H9 (cell line): ENCODE data around the gene GIT2. TPM values are rescaled to one million over a fixed set of nuclear protein-coding genes. Genes with fewer than 3 reads are reported as not detected.

Experiments
- DNase-seq: peaks from one replicate; pipeline ENCODE4 v3.0.0-alpha.2; 2017
- H2AFZ ChIP-seq: one replicate; pipeline ENCODE4 v1.6.1; 2013; ENCODE audit warnings: mild to moderate bottlenecking, low read length, control low read depth, moderate library complexity
- H2AK5ac ChIP-seq: 2 replicates; pipeline ENCODE4 v1.6.1; 2013; ENCODE audit warnings: low read length, control low read depth, mixed read lengths; ENCODE audit not compliant: insufficient read length
- H2BK120ac ChIP-seq: one replicate; pipeline ENCODE4 v1.6.1; 2013; ENCODE audit warnings: low read depth, mild to moderate bottlenecking, low read length, control low read depth, inconsistent platforms; ENCODE audit not compliant: poor library complexity, severe bottlenecking
- H2BK12ac ChIP-seq: 2 replicates; pipeline ENCODE4 v1.6.1; 2013; ENCODE audit warnings: low read length, control low read depth, mixed read lengths, low read depth; ENCODE audit not compliant: insufficient read length
- H2BK15ac ChIP-seq: 2 replicates; pipeline ENCODE4 v1.6.1; 2013; ENCODE audit warnings: low read depth, low read length, control low read depth
- H2BK20ac ChIP-seq: one replicate; pipeline ENCODE4 v1.6.1; 2013; ENCODE audit warnings: low read depth, mild to moderate bottlenecking, low read length, control low read depth, inconsistent platforms; ENCODE audit not compliant: poor library complexity, severe bottlenecking
- H2BK5ac ChIP-seq: 2 replicates; pipeline ENCODE4 v1.6.1; 2013; ENCODE audit warnings: low read length, control low read depth, mixed read lengths; ENCODE audit not compliant: insufficient read length
- H3K14ac ChIP-seq: 2 replicates; pipeline ENCODE4 v1.6.1; 2013; ENCODE audit warnings: low read length, control low read depth; ENCODE audit not compliant: insufficient read depth
- H3K18ac ChIP-seq: 2 replicates; pipeline ENCODE4 v1.6.1; 2013; ENCODE audit warnings: low read depth, mild to moderate bottlenecking, mixed read lengths, low read length, control low read depth; ENCODE audit not compliant: insufficient read length
- H3K23ac ChIP-seq: 2 replicates; pipeline ENCODE4 v1.6.1; 2013; ENCODE audit warnings: low read length, control low read depth, mixed read lengths, low read depth; ENCODE audit not compliant: insufficient read length
- H3K23me2 ChIP-seq: 2 replicates; pipeline ENCODE4 v1.6.1; 2013; ENCODE audit warnings: low read depth, mild to moderate bottlenecking, mixed read lengths, low read length, control low read depth; ENCODE audit not compliant: insufficient read length, poor library complexity, severe bottlenecking
- H3K27ac ChIP-seq: 2 replicates; pipeline ENCODE4 v1.5.1; 2013; ENCODE audit warnings: low read length, control low read depth, mixed read lengths, low read depth; ENCODE audit not compliant: insufficient read length
- H3K27me3 ChIP-seq: 2 replicates; pipeline ENCODE4 v1.6.1; 2013; ENCODE audit warnings: low read length, control low read depth, inconsistent platforms; ENCODE audit not compliant: insufficient read depth
- H3K4ac ChIP-seq: 2 replicates; pipeline ENCODE4 v1.6.1; 2013; ENCODE audit warnings: low read depth, mild to moderate bottlenecking, control low read depth, inconsistent platforms, low read length, moderate library complexity
- H3K4me1 ChIP-seq: 2 replicates; pipeline ENCODE4 v1.6.1; 2013; ENCODE audit warnings: low read length, control low read depth, inconsistent platforms; ENCODE audit not compliant: insufficient read depth
- H3K4me2 ChIP-seq: 2 replicates; pipeline ENCODE4 v1.6.1; 2013; ENCODE audit warnings: low read length, control low read depth, mixed read lengths; ENCODE audit not compliant: insufficient read length, insufficient read depth
- H3K56ac ChIP-seq: 2 replicates; pipeline ENCODE4 v1.6.1; 2013; ENCODE audit warnings: low read depth, mild to moderate bottlenecking, mixed read lengths, low read length, control low read depth; ENCODE audit not compliant: insufficient read length
- H3K79me1 ChIP-seq: 2 replicates; pipeline ENCODE4 v1.6.1; 2013; ENCODE audit warnings: low read depth, mild to moderate bottlenecking, moderate library complexity, low read length, control low read depth, inconsistent platforms; ENCODE audit not compliant: insufficient read depth, poor library complexity, severe bottlenecking
- H3K79me2 ChIP-seq: 2 replicates; pipeline ENCODE4 v1.6.1; 2013; ENCODE audit warnings: low read length, control low read depth, inconsistent platforms; ENCODE audit not compliant: insufficient read depth
- H3K9ac ChIP-seq: 2 replicates; pipeline ENCODE4 v1.6.1; 2013; ENCODE audit warnings: low read length, control low read depth, mixed read lengths; ENCODE audit not compliant: insufficient read length; ENCODE audit errors: extremely low read depth
- H3K9me3 ChIP-seq: one replicate; pipeline ENCODE4 v1.6.1; 2013; ENCODE audit warnings: low read depth, low read length, inconsistent platforms; ENCODE audit not compliant: control insufficient read depth
- H3T11ph ChIP-seq: one replicate; pipeline ENCODE4 v1.6.1; 2013; ENCODE audit warnings: mild to moderate bottlenecking, low read length, control low read depth, inconsistent platforms
- H4K20me1 ChIP-seq: one replicate; pipeline ENCODE4 v1.6.1; 2013; ENCODE audit not compliant: control insufficient read depth, insufficient read length, insufficient read depth
- H4K5ac ChIP-seq: 2 replicates; pipeline ENCODE4 v1.6.1; 2013; ENCODE audit warnings: low read depth, mild to moderate bottlenecking, mixed read lengths, low read length, control low read depth; ENCODE audit not compliant: insufficient read length
- H4K8ac ChIP-seq: replicated peaks from 2 replicates; pipeline ENCODE4 v1.6.1; 2013; ENCODE audit warnings: low read length, control low read depth, mixed read lengths, low read depth; ENCODE audit not compliant: insufficient read length
- H4K91ac ChIP-seq: 2 replicates; pipeline ENCODE4 v1.6.1; 2013; ENCODE audit warnings: low read depth, mild to moderate bottlenecking, moderate library complexity, mixed read lengths, low read length, control low read depth; ENCODE audit not compliant: insufficient read length
- H3K27ac Mint-ChIP-seq, 3 experiments: 2 replicates in 2 of 3; 3 replicates in 1 of 3; pipeline ENCODE4 v1.8.0; 2020 to 2021; ENCODE audit warnings: mixed read lengths in 3 of 3, mild to moderate bottlenecking in 1 of 3, moderate library complexity in 1 of 3
- H3K27me3 Mint-ChIP-seq: 2 replicates; pipeline ENCODE4 v1.8.0; 2021; ENCODE audit warnings: low read depth, mild to moderate bottlenecking, moderate library complexity, mixed read lengths
- H3K36me3 Mint-ChIP-seq, 3 experiments: 2 replicates in 2 of 3; 3 replicates in 1 of 3; pipeline ENCODE4 v1.8.0; 2020 to 2021; ENCODE audit warnings: low read depth in 3 of 3, mixed read lengths in 3 of 3; ENCODE audit not compliant: insufficient read depth in 1 of 3
- H3K4me1 Mint-ChIP-seq, 2 experiments: 2 replicates each; pipeline ENCODE4 v1.8.0; 2020; ENCODE audit warnings: mixed read lengths in 2 of 2
- H3K4me3 Mint-ChIP-seq, 2 experiments: 2 replicates in 1 of 2; 3 replicates in 1 of 2; pipeline ENCODE4 v1.8.0; 2020 to 2021; ENCODE audit warnings: mild to moderate bottlenecking in 2 of 2, mixed read lengths in 2 of 2, moderate library complexity in 1 of 2
- H3K9me3 Mint-ChIP-seq, 2 experiments: 2 replicates in 1 of 2; 3 replicates in 1 of 2; pipeline ENCODE4 v1.8.0; 2020; ENCODE audit warnings: mild to moderate bottlenecking in 2 of 2, mixed read lengths in 2 of 2, moderate library complexity in 1 of 2
- CTCF ChIP-seq: fragments of 200-600 bp; sonication (generic); conservative IDR thresholded peaks from 3 replicates; pipeline ENCODE4 v1.8.0; 2021; ENCODE audit warnings: antibody characterized with exemption, mild to moderate bottlenecking
- WGBS: extraction: QIAGEN DNeasy Blood & Tissue Kit; methylation state at CpG from one replicate; pipeline ENCODE4 v1.1.7; 2013; ENCODE audit warnings: missing lambda C conversion rate, low lambda C conversion rate, mixed read lengths; ENCODE audit not compliant: insufficient read length; ENCODE audit errors: extremely low coverage; 5-methylcytosine and 5-hydroxymethylcytosine counted together
- total RNA-seq: library from RNA; stranded (reverse); gene quantifications from 2 replicates; pipeline ENCODE4 v1.2.1, GENCODE V29; 2021

GIT2 gene
- total RNA-seq, 1 experiment from 2014 or later: 27.0 TPM

- H2BK20ac ChIP-seq: no peak overlapping the region
- no peak overlapping the region for H2BK15ac ChIP-seq
- H3K14ac ChIP-seq: no peak overlapping the region
- no peaks in the 10 kb centered on the region for H3K27me3 ChIP-seq
- H3K27ac ChIP-seq: no peak overlapping the region
- no CpG with 5 or more reads among the region's 5 CpGs for WGBS
- no peaks in the 10 kb centered on the region; the same call in 1 of the 2 replicates for H3K27me3 Mint-ChIP-seq
- H3K4me1 ChIP-seq: no peaks in the 10 kb centered on the region
- no peak overlapping the region for H3K56ac ChIP-seq
- no peaks in the 10 kb centered on the region for H4K20me1 ChIP-seq
- no peaks in the 10 kb centered on the region for H3K4me1 Mint-ChIP-seq
- no peak overlapping the region for H3K4ac ChIP-seq
- no peaks in the 10 kb centered on the region for H3K23me2 ChIP-seq
- no peak overlapping the region for H4K8ac ChIP-seq
- no peaks in the 10 kb centered on the region for H3K79me2 ChIP-seq
- no peak for DNase-seq
- no peak overlapping the region for H2BK12ac ChIP-seq
- H2AK5ac ChIP-seq: no peak overlapping the region
- no peak for TF ChIP-seq CTCF
- no peak overlapping the region for H3K23ac ChIP-seq
- H4K5ac ChIP-seq: no peak overlapping the region
- H3K18ac ChIP-seq: no peak overlapping the region
- H3K9me3 Mint-ChIP-seq: no peaks in the 10 kb centered on the region
- no peak overlapping the region for H2AFZ ChIP-seq
- H3K9me3 ChIP-seq: no peaks in the 10 kb centered on the region
- H3K9ac ChIP-seq: no peak overlapping the region
- H3K4me3 Mint-ChIP-seq: no peak overlapping the region
- H4K91ac ChIP-seq: no peak overlapping the region
- no peak overlapping the region for H3T11ph ChIP-seq
- H3K4me2 ChIP-seq: no peak overlapping the region
- H3K36me3 Mint-ChIP-seq: peaks cover 23 to 63% (median 44%) of the 10 kb centered on the region in 3 experiments
- H2BK5ac ChIP-seq: no peak overlapping the region
- no peaks in the 10 kb centered on the region for H3K79me1 ChIP-seq
- no peak overlapping the region for H3K27ac Mint-ChIP-seq
- H2BK120ac ChIP-seq: no peak overlapping the region
Observed at GRCh38 chr12:109981311-109981710, 14.9 kb downstream of the GIT2 start.
